CD4-positive, alpha-beta T cell treated with Interleukin-10 for 1 hour (primary cell): ENCODE measurements around the gene TMC2.
A peak's percentile ranks its signal among the peaks of the same experiment; 100 is the strongest.
"Not testable (repeated sequence)": the region's sequence is repeated elsewhere in the genome, so short reads cannot be mapped to it uniquely, and the experiment has no call there.

ENCODE experiments used
- DNase-seq: peaks from one replicate; pipeline ENCODE4 v3.0.0-alpha.2; 2020

TMC2 gene

GRCh38 chr20:2536560-2536986 lies at the start of gene TMC2:
Gene TMC2 (plus strand): TSS chr20:2536573. CDS start chr20:2536622, 49 bp downstream.
- DNase-seq, result no peak

DNA sequence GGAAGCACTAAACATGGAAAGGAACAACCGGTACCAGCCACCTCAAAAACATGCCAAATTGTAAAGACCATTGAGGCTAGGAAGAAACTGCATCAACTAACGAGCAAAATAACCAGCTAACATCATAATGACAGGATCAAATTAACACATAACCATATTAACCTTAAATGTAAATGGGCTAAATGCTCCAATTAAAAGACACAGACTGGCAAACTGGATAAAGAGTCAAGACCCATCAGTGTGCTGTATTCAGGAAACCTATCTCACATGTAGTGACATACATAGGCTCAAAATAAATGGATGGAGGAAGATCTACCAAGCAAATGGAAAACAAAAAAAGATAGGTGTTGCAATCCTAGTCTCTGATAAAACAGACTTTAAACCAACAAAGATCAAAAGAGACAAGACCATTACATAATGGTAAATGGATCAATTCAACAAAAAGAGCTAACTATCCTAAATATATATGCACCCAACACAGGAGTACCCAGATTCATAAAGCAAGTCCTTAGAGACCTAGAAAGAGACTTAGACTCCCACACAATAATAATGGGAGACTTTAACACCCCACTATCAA lies 33.5 kb upstream of the TMC2 start:
- not testable (repeated sequence) for DNase-seq

DNA sequence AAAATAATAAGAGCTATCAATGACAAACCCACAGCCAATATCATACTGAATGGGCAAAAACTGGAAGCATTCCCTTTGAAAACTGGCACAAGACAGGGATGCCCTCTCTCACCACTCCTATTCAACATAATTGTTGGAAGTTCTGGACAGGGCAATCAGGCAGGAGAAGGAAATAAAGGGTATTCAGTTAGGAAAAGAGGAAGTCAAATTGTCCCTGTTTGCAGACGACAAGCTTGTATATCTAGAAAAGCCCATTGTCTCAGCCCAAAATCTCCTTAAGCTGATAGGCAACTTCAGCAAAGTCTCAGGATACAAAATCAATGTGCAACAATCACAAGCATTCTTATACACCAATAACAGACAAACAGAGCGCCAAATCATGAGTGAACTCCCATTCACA lies 31.6 kb upstream of the TMC2 start:
- not testable (repeated sequence) for DNase-seq

DNA sequence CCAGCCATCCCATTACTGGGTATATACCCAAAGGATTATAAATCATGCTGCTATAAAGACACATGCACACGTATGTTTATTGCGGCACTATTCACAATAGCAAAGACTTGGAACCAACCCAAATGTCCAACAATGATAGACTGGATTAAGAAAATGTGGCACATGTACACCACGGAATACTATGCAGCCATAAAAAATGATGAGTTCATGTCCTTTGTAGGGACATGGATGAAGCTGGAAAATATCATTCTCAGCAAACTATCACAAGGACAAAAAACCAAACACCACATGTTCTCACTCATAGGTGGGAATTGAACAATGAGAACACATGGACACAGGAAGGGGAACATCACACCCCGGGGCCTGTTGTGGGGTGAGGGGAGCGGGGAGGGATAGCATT lies 29.9 kb upstream of the TMC2 start:
- DNase-seq, result not testable (repeated sequence)

- DNase-seq, result no peak
Observed at GRCh38 chr20:2507464-2507863, 28.9 kb upstream of the TMC2 start.

DNA sequence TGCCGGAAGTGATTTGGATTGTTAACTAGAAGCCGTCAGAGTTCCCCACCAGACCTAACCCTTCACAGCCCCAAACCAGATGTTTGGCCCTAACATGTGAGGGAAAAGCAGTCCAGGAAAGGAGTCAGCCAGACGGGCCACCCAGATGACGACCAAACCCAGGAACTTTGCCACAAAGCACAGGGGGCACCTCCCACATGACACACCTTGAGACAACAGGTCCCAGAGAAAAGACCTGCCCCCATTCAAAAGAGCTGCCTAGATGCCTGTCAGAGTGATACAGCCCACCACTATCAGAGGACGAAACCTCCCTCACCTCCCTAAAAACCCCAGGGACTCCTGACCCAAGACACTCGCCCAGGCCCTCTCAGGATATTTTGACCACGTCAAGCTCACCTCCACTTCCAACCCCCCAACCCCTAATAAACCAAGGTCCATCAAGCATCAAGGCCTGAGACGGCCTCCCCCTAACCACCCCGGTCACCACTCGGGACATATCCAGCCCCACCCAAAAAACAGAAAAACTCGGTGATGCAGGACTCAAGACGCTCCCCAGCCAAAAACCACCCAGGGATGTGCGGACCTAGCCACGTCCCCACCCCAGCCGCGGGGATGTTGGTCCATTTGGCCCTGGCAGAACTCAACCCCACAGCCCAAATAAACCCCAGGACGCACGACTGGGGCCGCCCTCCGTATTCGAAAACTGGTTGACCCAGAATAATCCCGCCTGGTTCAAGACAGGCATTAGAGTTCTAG lies 28.3 kb upstream of the TMC2 start:
- no peak for DNase-seq

- peak; percentile 81 for DNase-seq
Observed at GRCh38 chr20:2508631-2509467, 27.5 kb upstream of the TMC2 start, which contains the start of gene ZNF343. Gene ZNF343 (minus strand): TSS chr20:2508915. CDS start chr20:2493895, 15,020 bp downstream.

- no peak for DNase-seq
Observed at GRCh38 chr20:2509468-2509781, 26.9 kb upstream of the TMC2 start.

GRCh38 chr20:2509794-2510193 lies 26.6 kb upstream of the TMC2 start:
- DNase-seq, result no peak

DNA sequence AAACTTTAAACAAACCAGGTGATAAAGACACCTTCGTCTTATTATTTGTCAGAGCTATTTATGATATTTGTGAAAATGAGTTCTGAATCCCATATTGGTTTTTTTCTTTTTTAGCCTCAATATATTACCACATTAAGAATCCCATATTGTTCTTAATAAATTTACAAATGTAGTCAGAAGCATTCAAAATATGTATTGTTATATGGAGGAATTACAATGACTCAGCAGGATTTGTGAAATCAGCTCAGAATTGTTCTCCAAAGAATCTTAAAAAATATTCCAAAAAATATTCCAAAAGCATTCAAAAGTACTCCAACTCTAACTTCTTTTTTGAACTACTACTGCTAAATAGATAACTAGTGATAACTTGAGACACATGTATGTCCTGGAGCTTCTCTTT lies 21.2 kb upstream of the TMC2 start:
- DNase-seq, result no peak

- no peak for DNase-seq
Observed at GRCh38 chr20:2516399-2516798, 20.0 kb upstream of the TMC2 start.

DNA sequence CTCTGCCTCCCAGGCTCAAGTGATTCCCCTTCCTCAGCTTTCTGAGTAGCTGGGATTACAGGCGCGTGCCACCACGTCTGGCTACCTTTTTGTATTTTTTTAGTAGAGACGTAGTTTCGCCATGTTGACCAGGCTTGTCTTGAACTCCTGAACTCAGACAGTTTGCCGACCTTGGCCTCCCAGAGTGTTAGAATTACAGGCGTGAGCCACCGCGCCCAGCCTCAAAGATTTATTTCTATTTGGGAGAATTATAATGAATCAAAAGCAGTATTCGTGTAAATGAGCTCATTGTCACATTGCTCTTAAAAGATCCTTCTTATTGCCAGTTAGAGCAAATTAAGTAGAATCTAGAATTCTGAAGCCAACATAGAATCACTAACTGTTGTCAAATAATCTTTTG lies 18.3 kb upstream of the TMC2 start:
- no peak for DNase-seq

DNA sequence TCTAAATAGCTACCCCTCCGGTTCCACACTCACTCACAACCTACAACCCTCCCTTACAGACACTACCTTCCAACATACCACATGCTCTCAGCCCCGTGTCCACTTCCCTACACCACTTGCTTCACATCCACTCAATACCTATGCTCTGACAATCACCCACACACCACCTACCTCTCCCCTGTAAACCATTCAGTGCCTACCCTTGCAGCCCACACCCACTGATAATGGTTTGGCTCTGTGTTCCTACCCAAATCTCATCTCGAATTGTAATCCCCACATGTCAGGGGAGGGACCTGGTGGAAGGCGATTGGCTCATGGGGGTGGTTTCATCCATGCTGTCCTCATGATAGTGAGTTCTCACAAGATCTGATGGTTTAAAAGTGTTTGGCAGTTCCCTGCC lies 17.8 kb upstream of the TMC2 start:
- no peak for DNase-seq

GRCh38 chr20:2519115-2519809 lies 17.1 kb upstream of the TMC2 start:
- DNase-seq, result no peak

DNA sequence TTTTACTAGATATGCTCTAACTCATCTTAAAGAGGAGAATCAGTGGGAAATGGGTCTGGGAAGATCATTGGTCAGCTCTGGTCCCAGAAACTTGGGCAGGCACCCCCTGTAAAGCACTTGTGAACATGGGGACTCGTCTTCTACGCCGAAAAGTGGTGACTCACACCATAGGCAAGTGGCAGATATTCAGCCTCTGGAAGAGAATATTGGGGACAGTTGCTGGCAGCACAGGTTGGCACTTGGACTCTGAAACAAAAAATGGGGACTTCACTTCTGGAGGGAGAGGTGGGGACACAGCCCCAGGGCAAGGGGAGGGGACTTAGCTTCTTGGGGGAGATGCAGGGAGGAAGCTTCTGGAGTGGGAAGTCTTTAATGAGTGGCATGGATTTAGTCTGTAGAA lies 15.8 kb upstream of the TMC2 start:
- no peak for DNase-seq

GRCh38 chr20:2521369-2522305 lies 14.7 kb upstream of the TMC2 start:
- DNase-seq, result peak; percentile 64

- DNase-seq, result not testable (repeated sequence)
Observed at GRCh38 chr20:2522826-2523429, 13.4 kb upstream of the TMC2 start.

- DNase-seq, result peak; percentile 91
Observed at GRCh38 chr20:2523919-2524708, 12.3 kb upstream of the TMC2 start.

DNA sequence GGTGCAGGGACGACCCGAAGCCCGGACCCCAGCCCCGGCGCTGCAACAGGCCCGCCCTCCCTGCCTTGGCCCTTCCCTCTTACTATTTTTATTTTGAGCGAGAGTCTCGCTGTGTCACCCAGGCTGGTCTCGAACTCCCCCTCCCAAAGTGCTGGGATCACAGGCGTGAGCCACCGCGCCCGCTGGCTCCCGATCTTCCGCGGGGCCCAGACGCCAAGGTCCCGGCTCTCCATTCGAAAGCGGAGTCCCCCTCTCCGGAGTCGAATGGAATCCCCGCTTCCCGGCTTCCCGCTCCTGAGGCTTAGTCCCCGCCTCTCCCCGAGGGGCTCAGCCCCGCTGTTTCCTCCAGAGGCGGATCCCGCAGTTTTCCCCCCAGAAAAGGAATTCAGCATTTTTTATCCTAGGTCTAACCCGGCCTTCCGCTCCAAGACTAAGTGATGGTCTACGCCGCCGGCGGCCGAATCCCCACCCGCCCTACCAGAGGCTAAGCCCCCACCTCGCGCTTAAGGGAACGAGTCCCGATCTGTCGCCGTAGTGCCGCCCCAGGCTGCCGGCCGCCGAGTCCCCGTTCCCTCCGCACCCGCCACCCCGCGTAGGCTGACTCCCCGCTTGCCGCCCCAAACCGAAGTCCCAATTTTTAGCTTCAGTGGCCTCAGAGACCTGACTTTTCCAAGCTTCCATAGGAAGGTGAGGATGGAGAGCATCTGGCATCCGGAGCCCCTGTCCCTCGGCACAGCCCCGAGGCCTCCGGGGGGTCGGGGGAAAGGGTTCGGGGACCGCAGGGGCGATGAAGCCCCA lies 11.5 kb upstream of the TMC2 start:
- DNase-seq, result peak; percentile 26

- DNase-seq, result not testable (repeated sequence)
Observed at GRCh38 chr20:2526218-2526583, 10.2 kb upstream of the TMC2 start.
